ENCODE measurements around the gene TBC1D14. TPM values are rescaled to one million over a fixed set of nuclear protein-coding genes. Genes with fewer than 3 reads are reported as not detected.

TBC1D14 gene
- total RNA-seq, 1 donor from 2014 or later = 40.2 TPM

- H3K27ac ChIP-seq (ENCODE audit: low read depth, low read length) = peak overlapping the region; percentile 37
- H3K9me3 ChIP-seq (ENCODE audit: control insufficient read depth in 3 of 3, low read length in 3 of 3) = no peaks in the 10 kb centered on the region
- H3K4me3 ChIP-seq (ENCODE audit: low read length in 3 of 3) = no peak overlapping the region
- H3K36me3 ChIP-seq (ENCODE audit: control insufficient read depth in 3 of 3, insufficient read depth in 3 of 3, low read length in 3 of 3) = peaks cover 49 to 54% (median 51%) of the 10 kb centered on the region in 3 donors
- peak overlapping the region in 1 of 3 donors; percentile 1 for H3K9ac ChIP-seq (ENCODE audit: low read depth in 1 of 3, low read length in 3 of 3)
- H3K27me3 ChIP-seq (ENCODE audit: control insufficient read depth in 3 of 3, insufficient read depth in 3 of 3, low read length in 3 of 3) = no peaks in the 10 kb centered on the region
- H3K4me1 ChIP-seq (ENCODE audit: control insufficient read depth in 3 of 3, insufficient read depth in 3 of 3, low read length in 3 of 3) = peaks cover 18 to 54% (median 27%) of the 10 kb centered on the region in 3 donors
Observed at GRCh38 chr4:7003176-7003878, 93.7 kb downstream of the TBC1D14 start.

- Histone ChIP-seq H3K4me3 (ENCODE audit: low read length in 3 of 3) (no peak overlapping the region), H3K36me3 (ENCODE audit: control insufficient read depth in 3 of 3, insufficient read depth in 3 of 3, low read length in 3 of 3) (peaks cover 48 to 55% (median 48%) of the 10 kb centered on the region in 3 donors), H3K4me1 (ENCODE audit: control insufficient read depth in 3 of 3, insufficient read depth in 3 of 3, low read length in 3 of 3) (peaks cover 18 to 56% (median 27%) of the 10 kb centered on the region in 3 donors), H3K27ac (ENCODE audit: low read depth, low read length) (peak overlapping the region; percentile 37), H3K9ac (ENCODE audit: low read depth in 1 of 3, low read length in 3 of 3) (no peak overlapping the region), H3K9me3 (ENCODE audit: control insufficient read depth in 3 of 3, low read length in 3 of 3) (no peaks in the 10 kb centered on the region), H3K27me3 (ENCODE audit: control insufficient read depth in 3 of 3, insufficient read depth in 3 of 3, low read length in 3 of 3) (no peaks in the 10 kb centered on the region)
Observed at GRCh38 chr4:7003879-7004240, 94.2 kb downstream of the TBC1D14 start.

- H3K4me1 ChIP-seq (ENCODE audit: control insufficient read depth in 3 of 3, insufficient read depth in 3 of 3, low read length in 3 of 3) = peaks cover 23 to 61% (median 28%) of the 10 kb centered on the region in 3 donors
- no peak overlapping the region for H3K9ac ChIP-seq (ENCODE audit: low read depth in 1 of 3, low read length in 3 of 3)
- peaks cover 43 to 51% (median 43%) of the 10 kb centered on the region in 3 donors for H3K36me3 ChIP-seq (ENCODE audit: control insufficient read depth in 3 of 3, insufficient read depth in 3 of 3, low read length in 3 of 3)
- H3K27me3 ChIP-seq (ENCODE audit: control insufficient read depth in 3 of 3, insufficient read depth in 3 of 3, low read length in 3 of 3) = no peaks in the 10 kb centered on the region
- peak overlapping the region; percentile 37 for H3K27ac ChIP-seq (ENCODE audit: low read depth, low read length)
- no peaks in the 10 kb centered on the region for H3K9me3 ChIP-seq (ENCODE audit: control insufficient read depth in 3 of 3, low read length in 3 of 3)
- H3K4me3 ChIP-seq (ENCODE audit: low read length in 3 of 3) = no peak overlapping the region
Observed at GRCh38 chr4:7004331-7004730, 94.7 kb downstream of the TBC1D14 start.

- Histone ChIP-seq H3K4me1 (ENCODE audit: control insufficient read depth in 3 of 3, insufficient read depth in 3 of 3, low read length in 3 of 3) (peaks cover 34 to 65% (median 37%) of the 10 kb centered on the region in 3 donors), H3K4me3 (ENCODE audit: low read length in 3 of 3) (no peak overlapping the region), H3K27ac (ENCODE audit: low read depth, low read length) (no peak overlapping the region), H3K27me3 (ENCODE audit: control insufficient read depth in 3 of 3, insufficient read depth in 3 of 3, low read length in 3 of 3) (no peaks in the 10 kb centered on the region), H3K9ac (ENCODE audit: low read depth in 1 of 3, low read length in 3 of 3) (no peak overlapping the region), H3K36me3 (ENCODE audit: control insufficient read depth in 3 of 3, insufficient read depth in 3 of 3, low read length in 3 of 3) (peaks cover 33 to 42% (median 33%) of the 10 kb centered on the region in 3 donors), H3K9me3 (ENCODE audit: control insufficient read depth in 3 of 3, low read length in 3 of 3) (no peaks in the 10 kb centered on the region)
Observed at GRCh38 chr4:7005571-7005970, 95.9 kb downstream of the TBC1D14 start.

GRCh38 chr4:7006411-7006810 lies 96.8 kb downstream of the TBC1D14 start:
- no peaks in the 10 kb centered on the region for H3K27me3 ChIP-seq (ENCODE audit: control insufficient read depth in 3 of 3, insufficient read depth in 3 of 3, low read length in 3 of 3)
- H3K4me3 ChIP-seq (ENCODE audit: low read length in 3 of 3) = no peak overlapping the region
- H3K4me1 ChIP-seq (ENCODE audit: control insufficient read depth in 3 of 3, insufficient read depth in 3 of 3, low read length in 3 of 3) = peaks cover 29 to 59% (median 34%) of the 10 kb centered on the region in 3 donors
- no peak overlapping the region for H3K9ac ChIP-seq (ENCODE audit: low read depth in 1 of 3, low read length in 3 of 3)
- no peaks in the 10 kb centered on the region for H3K9me3 ChIP-seq (ENCODE audit: control insufficient read depth in 3 of 3, low read length in 3 of 3)
- peaks cover 30 to 40% (median 32%) of the 10 kb centered on the region in 3 donors for H3K36me3 ChIP-seq (ENCODE audit: control insufficient read depth in 3 of 3, insufficient read depth in 3 of 3, low read length in 3 of 3)
- H3K27ac ChIP-seq (ENCODE audit: low read depth, low read length) = no peak overlapping the region

- no peak overlapping the region for H3K4me3 ChIP-seq (ENCODE audit: low read length in 3 of 3)
- H3K9ac ChIP-seq (ENCODE audit: low read depth in 1 of 3, low read length in 3 of 3) = no peak overlapping the region
- peaks cover 29 to 57% (median 34%) of the 10 kb centered on the region in 3 donors for H3K4me1 ChIP-seq (ENCODE audit: control insufficient read depth in 3 of 3, insufficient read depth in 3 of 3, low read length in 3 of 3)
- H3K36me3 ChIP-seq (ENCODE audit: control insufficient read depth in 3 of 3, insufficient read depth in 3 of 3, low read length in 3 of 3) = peaks cover 24 to 34% (median 29%) of the 10 kb centered on the region in 3 donors
- H3K9me3 ChIP-seq (ENCODE audit: control insufficient read depth in 3 of 3, low read length in 3 of 3) = no peaks in the 10 kb centered on the region
- no peak overlapping the region for H3K27ac ChIP-seq (ENCODE audit: low read depth, low read length)
- no peaks in the 10 kb centered on the region for H3K27me3 ChIP-seq (ENCODE audit: control insufficient read depth in 3 of 3, insufficient read depth in 3 of 3, low read length in 3 of 3)
Observed at GRCh38 chr4:7007142-7007907, 97.7 kb downstream of the TBC1D14 start.

- Histone ChIP-seq H3K36me3 (ENCODE audit: control insufficient read depth in 3 of 3, insufficient read depth in 3 of 3, low read length in 3 of 3) (peaks cover 21 to 33% (median 31%) of the 10 kb centered on the region in 3 donors), H3K27ac (ENCODE audit: low read depth, low read length) (no peak overlapping the region), H3K4me3 (ENCODE audit: low read length in 3 of 3) (no peak overlapping the region), H3K9ac (ENCODE audit: low read depth in 1 of 3, low read length in 3 of 3) (no peak overlapping the region), H3K9me3 (ENCODE audit: control insufficient read depth in 3 of 3, low read length in 3 of 3) (no peaks in the 10 kb centered on the region), H3K27me3 (ENCODE audit: control insufficient read depth in 3 of 3, insufficient read depth in 3 of 3, low read length in 3 of 3) (no peaks in the 10 kb centered on the region), H3K4me1 (ENCODE audit: control insufficient read depth in 3 of 3, insufficient read depth in 3 of 3, low read length in 3 of 3) (peaks cover 24 to 51% (median 30%) of the 10 kb centered on the region in 3 donors)
Observed at GRCh38 chr4:7007944-7008343, 98.3 kb downstream of the TBC1D14 start.

GRCh38 chr4:7009564-7009963 lies 99.9 kb downstream of the TBC1D14 start:
- peak overlapping the region in 2 of 3 donors; percentile 5 to 65 for H3K9ac ChIP-seq (ENCODE audit: low read depth in 1 of 3, low read length in 3 of 3)
- H3K36me3 ChIP-seq (ENCODE audit: control insufficient read depth in 3 of 3, insufficient read depth in 3 of 3, low read length in 3 of 3) = peaks cover 17 to 36% (median 35%) of the 10 kb centered on the region in 3 donors
- peak overlapping the region; percentile 57 for H3K27ac ChIP-seq (ENCODE audit: low read depth, low read length)
- H3K4me1 ChIP-seq (ENCODE audit: control insufficient read depth in 3 of 3, insufficient read depth in 3 of 3, low read length in 3 of 3) = peaks cover 10 to 36% (median 20%) of the 10 kb centered on the region in 3 donors
- no peaks in the 10 kb centered on the region for H3K9me3 ChIP-seq (ENCODE audit: control insufficient read depth in 3 of 3, low read length in 3 of 3)
- H3K27me3 ChIP-seq (ENCODE audit: control insufficient read depth in 3 of 3, insufficient read depth in 3 of 3, low read length in 3 of 3) = no peaks in the 10 kb centered on the region
- peak overlapping the region in 1 of 3 donors; percentile 5 for H3K4me3 ChIP-seq (ENCODE audit: low read length in 3 of 3)

GRCh38 chr4:7013175-7013574 lies 103.5 kb downstream of the TBC1D14 start:
- no peaks in the 10 kb centered on the region for H3K27me3 ChIP-seq (ENCODE audit: control insufficient read depth in 3 of 3, insufficient read depth in 3 of 3, low read length in 3 of 3)
- no peak overlapping the region for H3K27ac ChIP-seq (ENCODE audit: low read depth, low read length)
- no peak overlapping the region for H3K4me3 ChIP-seq (ENCODE audit: low read length in 3 of 3)
- peaks cover 10 to 33% (median 16%) of the 10 kb centered on the region in 3 donors for H3K4me1 ChIP-seq (ENCODE audit: control insufficient read depth in 3 of 3, insufficient read depth in 3 of 3, low read length in 3 of 3)
- no peaks in the 10 kb centered on the region for H3K9me3 ChIP-seq (ENCODE audit: control insufficient read depth in 3 of 3, low read length in 3 of 3)
- H3K36me3 ChIP-seq (ENCODE audit: control insufficient read depth in 3 of 3, insufficient read depth in 3 of 3, low read length in 3 of 3) = peaks cover 23 to 59% (median 53%) of the 10 kb centered on the region in 3 donors
- H3K9ac ChIP-seq (ENCODE audit: low read depth in 1 of 3, low read length in 3 of 3) = no peak overlapping the region

GRCh38 chr4:7014815-7015214 lies 105.2 kb downstream of the TBC1D14 start:
- Histone ChIP-seq H3K36me3 (ENCODE audit: control insufficient read depth in 3 of 3, insufficient read depth in 3 of 3, low read length in 3 of 3) (peaks cover 27 to 59% (median 57%) of the 10 kb centered on the region in 3 donors), H3K4me3 (ENCODE audit: low read length in 3 of 3) (no peak overlapping the region), H3K9ac (ENCODE audit: low read depth in 1 of 3, low read length in 3 of 3) (no peak overlapping the region), H3K27me3 (ENCODE audit: control insufficient read depth in 3 of 3, insufficient read depth in 3 of 3, low read length in 3 of 3) (no peaks in the 10 kb centered on the region), H3K27ac (ENCODE audit: low read depth, low read length) (no peak overlapping the region), H3K4me1 (ENCODE audit: control insufficient read depth in 3 of 3, insufficient read depth in 3 of 3, low read length in 3 of 3) (peaks cover 4 to 20% (median 8%) of the 10 kb centered on the region in 3 donors), H3K9me3 (ENCODE audit: control insufficient read depth in 3 of 3, low read length in 3 of 3) (no peaks in the 10 kb centered on the region)
